GM10847 (cell line): ENCODE results near the gene PNPLA6.

Experiments
- POLR2A ChIP-seq: IDR thresholded peaks from 2 replicates; pipeline ENCODE4 v1.6.1; 2011; ENCODE audit not compliant: insufficient read length; ENCODE audit errors: extremely low read depth

Gene PNPLA6

DNA sequence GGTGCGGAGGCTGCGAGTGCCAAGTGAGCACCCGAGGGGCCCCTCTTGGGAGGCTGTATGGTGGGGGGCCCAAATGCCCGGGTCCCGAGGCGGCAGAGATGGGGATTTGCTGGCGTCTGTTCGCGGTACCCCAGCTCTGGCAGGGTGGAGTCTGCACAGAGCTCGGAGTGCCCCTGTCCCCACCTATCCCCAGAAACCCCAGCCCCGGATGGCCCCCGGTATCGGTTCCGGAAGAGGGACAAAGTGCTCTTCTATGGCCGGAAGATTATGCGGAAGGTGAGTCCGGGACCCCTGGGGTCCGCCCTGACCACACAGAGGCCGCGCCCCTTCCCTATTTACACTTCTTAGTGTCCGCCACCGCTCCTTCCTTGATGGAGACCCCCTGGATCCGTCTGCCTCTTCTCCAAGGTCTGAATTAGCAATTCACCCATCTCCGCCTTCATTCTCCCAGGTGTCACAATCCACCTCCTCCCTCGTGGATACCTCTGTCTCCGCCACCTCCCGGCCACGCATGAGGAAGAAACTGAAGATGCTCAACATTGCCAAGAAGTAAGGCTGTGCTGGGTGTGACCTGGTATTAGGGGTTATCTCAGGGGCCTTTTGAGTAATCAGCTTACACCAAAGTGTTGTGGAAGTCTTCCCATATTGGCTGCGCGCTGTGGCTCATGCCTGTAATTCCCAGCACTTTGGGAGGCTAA is 630 bp downstream of the PNPLA6 start:
- TF ChIP-seq POLR2A: no peak

DNA sequence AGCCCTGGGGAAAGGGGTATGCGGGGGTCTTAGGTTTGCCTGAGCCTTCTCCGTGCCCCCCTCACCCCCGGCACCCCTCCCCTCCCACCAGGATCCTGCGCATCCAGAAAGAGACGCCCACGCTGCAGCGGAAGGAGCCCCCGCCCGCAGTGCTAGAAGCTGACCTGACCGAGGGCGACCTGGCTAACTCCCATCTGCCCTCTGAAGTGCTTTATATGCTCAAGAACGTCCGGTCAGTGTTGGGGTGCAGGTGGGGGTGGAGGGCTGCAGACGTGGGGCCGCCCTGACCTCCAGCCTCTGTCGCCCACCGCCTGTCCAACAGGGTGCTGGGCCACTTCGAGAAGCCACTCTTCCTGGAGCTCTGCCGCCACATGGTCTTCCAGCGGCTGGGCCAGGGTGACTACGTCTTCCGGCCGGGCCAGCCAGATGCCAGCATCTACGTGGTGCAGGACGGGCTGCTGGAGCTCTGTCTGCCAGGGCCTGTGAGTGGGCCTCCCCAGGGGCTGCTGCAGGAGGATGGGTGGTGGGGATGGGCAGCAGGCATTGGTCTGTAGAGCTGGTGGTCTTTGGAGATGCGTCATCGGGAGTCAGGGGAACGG is 4.4 kb downstream of the PNPLA6 start:
- no peak for TF ChIP-seq POLR2A

DNA sequence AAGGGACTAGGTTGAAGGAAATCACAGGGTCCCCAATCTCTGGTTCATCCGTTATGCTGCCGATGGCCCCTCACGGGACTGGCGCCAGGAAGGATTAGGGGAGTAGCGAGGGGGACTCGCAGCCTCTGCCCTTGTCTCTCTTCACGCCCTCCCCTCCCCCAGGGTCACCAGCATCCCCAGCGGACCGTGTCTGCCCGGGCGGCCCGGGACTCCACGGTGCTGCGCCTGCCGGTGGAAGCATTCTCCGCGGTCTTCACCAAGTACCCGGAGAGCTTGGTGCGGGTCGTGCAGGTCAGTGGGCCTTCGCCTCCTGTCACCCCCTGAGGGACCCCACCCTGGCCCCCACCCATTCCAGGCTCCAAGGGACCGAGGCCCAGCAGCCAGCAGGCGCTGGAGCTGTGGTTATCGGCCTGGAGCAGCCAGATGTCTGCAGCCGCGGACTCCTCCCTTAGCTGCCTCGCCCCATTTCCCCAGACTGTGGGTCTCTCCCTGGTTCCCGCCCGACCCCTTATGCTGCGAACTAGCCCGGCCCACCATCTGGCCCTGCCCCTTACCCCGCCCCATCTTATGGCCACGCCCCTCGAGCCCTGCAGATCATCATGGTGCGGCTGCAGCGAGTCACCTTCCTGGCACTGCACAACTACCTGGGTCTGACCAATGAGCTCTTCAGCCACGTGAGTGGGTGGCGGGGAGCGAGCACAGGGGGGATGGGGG is 5.4 kb downstream of the PNPLA6 start:
- no peak for TF ChIP-seq POLR2A

DNA sequence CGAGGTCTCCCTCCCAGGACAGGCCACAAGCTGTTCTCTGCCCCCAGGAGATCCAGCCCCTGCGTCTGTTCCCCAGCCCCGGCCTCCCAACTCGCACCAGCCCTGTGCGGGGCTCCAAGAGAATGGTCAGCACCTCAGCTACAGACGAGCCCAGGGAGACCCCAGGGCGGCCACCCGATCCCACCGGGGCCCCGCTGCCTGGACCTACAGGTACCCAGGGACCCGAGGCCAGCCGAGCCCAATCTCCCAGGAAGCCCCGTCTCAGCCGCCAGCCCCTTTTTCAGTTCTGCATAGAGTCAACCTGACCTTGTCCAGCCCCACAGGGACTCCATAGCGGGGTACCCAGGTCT is 5.9 kb downstream of the PNPLA6 start:
- TF ChIP-seq POLR2A: no peak

DNA sequence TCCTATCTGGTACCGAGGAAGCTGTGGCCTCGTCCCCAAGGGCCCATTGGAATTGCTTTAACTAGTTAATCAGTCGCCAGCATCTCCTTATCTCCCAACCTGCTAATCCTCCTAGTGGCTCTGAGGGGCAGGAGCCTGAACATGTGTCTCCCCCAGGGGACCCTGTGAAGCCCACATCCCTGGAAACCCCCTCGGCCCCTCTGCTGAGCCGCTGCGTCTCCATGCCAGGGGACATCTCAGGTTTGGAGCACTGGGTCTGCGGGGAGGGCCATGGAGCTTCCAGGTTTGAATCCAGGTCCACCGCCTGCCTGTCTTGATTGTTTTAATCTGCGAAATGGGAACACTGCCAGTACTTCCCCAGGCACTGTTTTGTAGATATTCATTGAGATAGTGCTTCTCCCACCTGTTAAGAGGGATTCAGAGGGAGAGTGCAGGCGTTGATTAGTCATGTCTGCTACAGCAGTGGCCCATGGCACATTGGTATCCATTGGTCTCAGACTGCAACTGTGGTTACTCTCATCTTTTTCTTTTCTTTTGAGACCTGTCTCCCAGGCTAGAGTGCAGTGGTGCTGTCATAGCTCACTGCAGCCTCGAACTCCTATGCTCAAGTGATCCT is 6.4 kb downstream of the PNPLA6 start:
- TF ChIP-seq POLR2A: no peak

DNA sequence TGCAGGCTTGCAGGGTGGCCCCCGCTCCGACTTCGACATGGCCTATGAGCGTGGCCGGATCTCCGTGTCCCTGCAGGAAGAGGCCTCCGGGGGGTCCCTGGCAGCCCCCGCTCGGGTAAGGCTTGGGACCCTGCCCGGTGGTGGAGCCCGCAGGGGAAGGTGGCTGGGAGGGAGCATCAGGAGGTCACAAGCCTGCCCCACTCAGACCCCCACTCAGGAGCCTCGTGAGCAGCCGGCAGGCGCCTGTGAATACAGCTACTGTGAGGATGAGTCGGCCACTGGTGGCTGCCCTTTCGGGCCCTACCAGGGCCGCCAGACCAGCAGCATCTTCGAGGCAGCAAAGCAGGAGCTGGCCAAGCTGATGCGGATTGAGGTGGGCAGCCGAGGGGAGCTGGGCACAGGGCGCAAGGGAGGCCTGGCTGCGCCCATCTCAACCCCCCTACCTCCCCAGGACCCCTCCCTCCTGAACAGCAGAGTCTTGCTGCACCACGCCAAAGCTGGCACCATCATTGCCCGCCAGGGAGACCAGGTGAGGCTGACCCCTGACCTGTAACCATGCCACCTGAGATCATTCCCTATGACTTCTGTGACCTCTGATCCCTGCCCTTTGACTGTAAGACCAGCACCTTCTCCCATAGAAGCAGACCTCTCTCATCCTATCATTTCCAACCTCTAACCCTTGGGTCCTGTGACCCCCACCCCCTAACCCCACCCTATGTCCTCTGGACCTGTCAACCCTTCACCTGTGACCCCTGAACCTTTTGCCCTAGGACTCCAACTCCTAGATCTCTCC is 7.2 kb downstream of the PNPLA6 start:
- TF ChIP-seq POLR2A: no peak

DNA sequence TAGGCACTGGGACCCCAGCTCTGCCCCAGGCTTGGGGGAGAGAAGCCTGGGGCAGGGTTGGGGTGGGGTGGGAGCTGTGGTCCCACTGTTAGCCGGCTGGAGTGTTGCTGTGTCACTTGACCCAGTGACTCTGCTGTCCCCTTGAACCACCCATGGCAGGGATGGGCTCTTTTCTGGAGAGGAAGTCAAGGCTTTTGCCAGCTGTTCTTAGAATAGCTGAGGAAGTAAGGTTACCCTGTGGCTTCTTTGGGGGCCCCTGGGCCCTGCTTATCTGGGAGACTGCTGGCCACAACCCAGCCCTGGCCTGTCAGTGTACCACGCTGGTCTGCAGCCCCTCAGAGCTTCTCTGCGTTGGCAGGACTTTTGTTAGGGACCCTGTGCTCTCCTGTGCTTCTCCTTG is 9.1 kb downstream of the PNPLA6 start:
- TF ChIP-seq POLR2A: no peak

DNA sequence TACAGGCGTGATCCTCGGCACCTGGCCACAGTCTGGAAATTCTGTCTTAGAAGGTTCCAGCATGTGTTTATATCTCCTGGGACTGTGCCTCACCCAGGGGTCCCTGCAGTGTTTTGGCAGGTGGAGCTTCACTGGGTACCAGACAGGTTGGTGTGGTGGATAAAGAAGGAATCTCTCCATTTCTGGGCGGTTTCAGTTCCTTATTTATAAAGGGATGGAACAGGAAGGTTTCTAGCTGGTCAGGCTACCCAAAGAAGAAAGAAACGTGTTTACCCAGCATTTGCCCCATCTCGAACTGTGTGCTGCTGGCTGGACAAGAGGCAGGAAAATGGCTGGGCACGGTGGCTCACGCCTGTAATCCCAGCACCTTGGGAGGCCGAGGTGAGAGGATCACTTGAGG is 9.8 kb downstream of the PNPLA6 start:
- no peak for TF ChIP-seq POLR2A

DNA sequence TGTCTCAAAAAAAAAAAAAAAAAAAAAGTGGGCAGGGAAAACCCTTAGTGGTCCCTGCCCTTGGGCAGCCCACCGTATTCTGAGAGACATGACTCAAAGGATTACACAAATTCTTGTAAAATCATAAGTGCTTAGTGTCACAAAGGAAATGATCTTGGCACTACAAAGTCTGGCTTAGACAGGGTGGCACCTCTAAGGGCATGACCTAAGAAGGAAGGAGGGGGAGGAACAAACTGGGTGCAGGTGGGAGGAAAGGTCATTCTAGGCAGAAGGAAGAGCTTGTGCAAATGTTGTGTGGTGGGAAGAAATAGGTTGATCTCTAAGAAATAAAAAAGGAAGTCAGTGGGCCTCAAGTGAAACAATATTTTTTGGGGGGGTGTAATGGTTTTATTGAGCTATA is 10.4 kb downstream of the PNPLA6 start:
- no peak for TF ChIP-seq POLR2A

DNA sequence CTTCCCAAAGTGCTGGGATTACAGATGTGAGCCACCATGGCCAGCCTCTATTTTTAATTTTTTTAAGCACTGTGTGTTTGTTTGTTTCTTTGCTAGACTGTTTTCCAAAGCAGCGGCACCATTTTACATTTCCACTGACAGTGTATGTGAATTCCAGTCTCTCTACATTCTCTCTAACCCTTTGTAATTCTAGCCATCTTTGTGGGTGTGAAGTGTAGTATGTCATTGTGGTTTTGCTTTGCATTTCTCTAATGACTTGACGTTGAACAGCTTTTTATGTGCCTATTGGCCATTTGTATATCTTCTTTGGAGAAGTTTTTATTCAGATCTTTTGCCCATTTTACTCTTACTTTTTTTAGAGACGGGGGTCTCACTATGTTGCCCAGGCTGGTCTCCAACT is 11.6 kb downstream of the PNPLA6 start:
- no peak for TF ChIP-seq POLR2A

DNA sequence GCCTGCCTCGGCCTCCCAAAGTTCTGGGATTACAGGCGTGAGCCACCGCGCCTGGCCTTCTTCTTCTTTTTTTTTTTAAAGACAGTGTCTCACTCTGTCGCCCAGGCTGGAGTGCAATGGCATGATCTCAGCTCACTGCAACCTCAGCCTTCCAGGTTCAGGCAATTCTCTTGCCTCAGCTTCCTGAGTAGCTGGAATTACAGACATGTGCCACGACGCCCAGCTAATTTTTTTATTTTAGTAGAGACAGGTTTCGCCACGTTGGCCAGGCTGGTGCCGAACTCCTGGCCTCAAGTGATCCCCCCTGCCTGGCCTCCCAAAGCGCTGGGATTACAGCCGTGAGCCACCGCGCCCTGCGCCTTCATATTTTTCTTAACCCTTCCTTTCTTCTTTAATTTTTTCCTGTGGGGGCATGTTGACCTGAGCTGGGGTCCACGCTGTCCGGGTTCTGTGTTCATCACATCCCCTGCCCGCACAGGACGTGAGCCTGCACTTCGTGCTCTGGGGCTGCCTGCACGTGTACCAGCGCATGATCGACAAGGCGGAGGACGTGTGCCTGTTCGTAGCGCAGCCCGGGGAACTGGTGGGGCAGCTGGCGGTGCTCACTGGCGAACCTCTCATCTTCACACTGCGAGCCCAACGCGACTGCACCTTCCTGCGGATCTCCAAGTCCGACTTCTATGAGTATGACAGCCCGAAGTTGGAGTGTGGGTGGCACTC is 14.1 kb downstream of the PNPLA6 start:
- no peak for TF ChIP-seq POLR2A

DNA sequence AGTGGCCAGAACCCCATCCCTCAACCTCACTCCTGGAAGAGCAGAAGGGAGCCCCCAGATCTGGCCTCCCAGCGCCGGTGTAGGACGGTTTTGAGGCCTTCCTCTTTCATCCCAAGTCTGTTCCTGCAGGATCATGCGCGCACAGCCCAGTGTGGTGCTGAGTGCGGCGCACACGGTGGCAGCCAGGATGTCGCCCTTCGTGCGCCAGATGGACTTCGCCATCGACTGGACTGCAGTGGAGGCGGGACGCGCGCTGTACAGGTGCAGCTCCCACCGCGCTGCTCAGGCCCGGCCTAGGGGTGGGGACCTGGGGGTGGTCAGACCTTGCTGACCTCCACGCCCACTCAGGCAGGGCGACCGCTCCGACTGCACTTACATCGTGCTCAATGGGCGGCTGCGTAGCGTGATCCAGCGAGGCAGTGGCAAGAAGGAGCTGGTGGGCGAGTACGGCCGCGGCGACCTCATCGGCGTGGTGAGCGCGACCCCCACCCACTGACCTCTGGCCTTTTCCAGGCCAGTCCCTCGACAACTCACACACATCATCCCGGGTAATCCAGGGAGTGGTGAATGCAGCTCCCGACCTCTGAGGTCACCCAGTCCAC is 14.8 kb downstream of the PNPLA6 start:
- no peak for TF ChIP-seq POLR2A

DNA sequence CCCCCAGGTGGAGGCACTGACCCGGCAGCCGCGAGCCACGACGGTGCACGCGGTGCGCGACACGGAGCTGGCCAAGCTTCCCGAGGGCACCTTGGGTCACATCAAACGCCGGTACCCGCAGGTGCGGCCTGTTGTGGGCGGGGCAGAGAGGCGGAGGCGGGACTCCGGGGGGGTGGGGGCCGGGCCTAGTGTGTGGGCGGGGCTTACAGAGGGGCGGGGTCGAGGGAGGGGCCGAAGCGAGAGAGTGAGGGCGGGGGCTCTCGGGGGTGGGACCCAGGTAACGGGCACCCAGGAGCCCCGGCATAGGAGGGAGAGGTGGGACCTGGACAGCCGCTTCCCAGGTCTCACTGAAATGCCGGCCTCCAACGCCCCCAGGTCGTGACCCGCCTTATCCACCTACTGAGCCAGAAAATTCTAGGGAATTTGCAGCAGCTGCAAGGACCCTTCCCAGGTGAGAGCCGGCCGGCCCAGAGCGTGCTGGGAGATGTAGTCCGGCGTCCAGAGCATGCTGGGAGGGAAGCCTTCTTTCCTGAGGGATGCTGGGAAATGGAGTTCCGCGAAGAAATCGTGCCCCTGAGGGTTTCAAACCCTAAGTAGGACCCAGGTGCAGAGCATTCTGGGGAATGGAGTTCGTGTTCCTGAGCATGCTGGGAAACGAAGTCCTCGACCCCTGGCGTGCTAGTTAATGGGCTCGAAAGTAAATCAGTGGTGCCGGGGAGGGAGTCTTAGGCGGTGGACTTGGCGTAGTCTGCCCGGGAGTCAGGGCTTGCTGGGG is 15.7 kb downstream of the PNPLA6 start:
- no peak for TF ChIP-seq POLR2A

DNA sequence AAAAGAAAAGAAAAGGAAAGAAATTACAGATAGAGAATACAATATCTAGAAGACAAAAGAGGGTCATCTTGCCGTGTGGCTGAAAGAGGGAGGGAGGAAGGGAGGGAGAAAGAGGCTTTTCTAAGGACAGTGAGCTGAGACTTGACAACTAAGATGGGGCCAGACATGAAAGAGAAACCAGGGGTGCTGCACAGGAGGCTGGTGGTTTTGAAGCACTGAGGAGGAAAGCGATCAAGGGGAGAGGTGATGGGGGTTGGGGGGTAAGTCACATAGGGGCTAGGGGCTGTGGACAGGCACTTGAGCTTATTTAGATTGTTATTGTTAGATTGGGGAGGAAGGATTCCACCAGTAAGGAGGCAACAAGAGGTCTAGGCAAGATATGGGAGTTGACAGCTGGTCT is 17.3 kb downstream of the PNPLA6 start:
- TF ChIP-seq POLR2A: no peak
